Measurements from ENCODE around the gene CA7. TPM values are rescaled to one million over a fixed set of nuclear protein-coding genes. Genes with fewer than 3 reads are reported as not detected.

Gene CA7
- total RNA-seq, 1 donor from 2014 or later: not detected

DNA sequence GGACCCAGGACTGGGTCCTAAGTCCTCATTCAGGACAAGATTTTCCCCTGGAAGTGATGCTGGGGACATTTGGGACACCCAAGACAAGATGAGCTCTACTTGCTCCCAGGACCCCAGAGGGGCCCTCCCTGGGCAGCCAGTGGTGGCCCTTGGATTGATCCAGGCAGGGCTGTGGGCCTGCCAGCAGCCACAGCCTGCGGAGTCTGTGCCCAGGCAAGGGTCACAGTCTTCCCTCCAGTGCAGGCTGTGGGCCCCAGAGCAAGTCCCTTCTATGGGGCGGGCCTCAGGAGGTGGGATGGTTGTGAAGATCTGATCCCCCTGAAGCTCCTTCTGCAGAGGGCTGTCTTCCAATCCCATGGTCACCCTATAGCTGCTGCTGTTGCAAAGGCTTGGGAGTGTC lies 12.6 kb downstream of the CA7 start:
- Mint-ChIP-seq H3K4me1 (peaks cover 8% of the 10 kb centered on the region), H3K9me3 (no peaks in the 10 kb centered on the region), H3K4me3 (no peak overlapping the region), H3K27ac (no peak overlapping the region), H3K27me3 (ENCODE audit: low read depth) (no peaks in the 10 kb centered on the region), H3K36me3 (no peaks in the 10 kb centered on the region)
- no peak for DNase-seq (ENCODE audit: low spot score in 2 of 2, unreplicated experiment in 2 of 2)
- TF ChIP-seq, protein P1, sequence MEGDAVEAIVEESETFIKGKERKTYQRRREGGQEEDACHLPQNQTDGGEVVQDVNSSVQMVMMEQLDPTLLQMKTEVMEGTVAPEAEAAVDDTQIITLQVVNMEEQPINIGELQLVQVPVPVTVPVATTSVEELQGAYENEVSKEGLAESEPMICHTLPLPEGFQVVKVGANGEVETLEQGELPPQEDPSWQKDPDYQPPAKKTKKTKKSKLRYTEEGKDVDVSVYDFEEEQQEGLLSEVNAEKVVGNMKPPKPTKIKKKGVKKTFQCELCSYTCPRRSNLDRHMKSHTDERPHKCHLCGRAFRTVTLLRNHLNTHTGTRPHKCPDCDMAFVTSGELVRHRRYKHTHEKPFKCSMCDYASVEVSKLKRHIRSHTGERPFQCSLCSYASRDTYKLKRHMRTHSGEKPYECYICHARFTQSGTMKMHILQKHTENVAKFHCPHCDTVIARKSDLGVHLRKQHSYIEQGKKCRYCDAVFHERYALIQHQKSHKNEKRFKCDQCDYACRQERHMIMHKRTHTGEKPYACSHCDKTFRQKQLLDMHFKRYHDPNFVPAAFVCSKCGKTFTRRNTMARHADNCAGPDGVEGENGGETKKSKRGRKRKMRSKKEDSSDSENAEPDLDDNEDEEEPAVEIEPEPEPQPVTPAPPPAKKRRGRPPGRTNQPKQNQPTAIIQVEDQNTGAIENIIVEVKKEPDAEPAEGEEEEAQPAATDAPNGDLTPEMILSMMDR (IDR thresholded peaks at IDR 0.05; ENCODE audit: unreplicated experiment): no peak

DNA sequence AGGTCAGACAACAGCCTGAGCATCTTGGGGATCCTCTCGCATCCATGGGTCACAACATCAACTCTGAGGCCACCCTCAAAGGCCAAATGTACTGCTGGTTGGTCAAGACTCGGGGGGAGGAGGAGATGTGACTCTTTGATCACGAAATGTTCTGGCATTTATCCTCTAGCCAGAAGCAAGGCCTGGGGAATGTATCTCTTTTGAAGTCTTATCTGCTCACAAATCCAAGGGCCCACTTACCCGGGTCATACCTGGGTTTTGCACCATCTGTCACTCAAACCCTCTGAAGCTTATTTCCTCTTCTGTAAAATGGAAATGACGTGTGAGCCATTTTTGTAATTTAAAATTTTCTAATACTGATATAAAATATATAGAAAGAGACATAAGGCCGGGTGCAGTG lies 13.2 kb downstream of the CA7 start:
- Mint-ChIP-seq H3K4me3 (no peak overlapping the region), H3K27ac (no peak overlapping the region), H3K36me3 (no peaks in the 10 kb centered on the region), H3K27me3 (ENCODE audit: low read depth) (no peaks in the 10 kb centered on the region), H3K9me3 (no peaks in the 10 kb centered on the region), H3K4me1 (peaks cover 8% of the 10 kb centered on the region)
- no peak for DNase-seq (ENCODE audit: low spot score in 2 of 2, unreplicated experiment in 2 of 2)
- TF ChIP-seq, protein P1 (IDR thresholded peaks at IDR 0.05; ENCODE audit: unreplicated experiment): no peak

DNA sequence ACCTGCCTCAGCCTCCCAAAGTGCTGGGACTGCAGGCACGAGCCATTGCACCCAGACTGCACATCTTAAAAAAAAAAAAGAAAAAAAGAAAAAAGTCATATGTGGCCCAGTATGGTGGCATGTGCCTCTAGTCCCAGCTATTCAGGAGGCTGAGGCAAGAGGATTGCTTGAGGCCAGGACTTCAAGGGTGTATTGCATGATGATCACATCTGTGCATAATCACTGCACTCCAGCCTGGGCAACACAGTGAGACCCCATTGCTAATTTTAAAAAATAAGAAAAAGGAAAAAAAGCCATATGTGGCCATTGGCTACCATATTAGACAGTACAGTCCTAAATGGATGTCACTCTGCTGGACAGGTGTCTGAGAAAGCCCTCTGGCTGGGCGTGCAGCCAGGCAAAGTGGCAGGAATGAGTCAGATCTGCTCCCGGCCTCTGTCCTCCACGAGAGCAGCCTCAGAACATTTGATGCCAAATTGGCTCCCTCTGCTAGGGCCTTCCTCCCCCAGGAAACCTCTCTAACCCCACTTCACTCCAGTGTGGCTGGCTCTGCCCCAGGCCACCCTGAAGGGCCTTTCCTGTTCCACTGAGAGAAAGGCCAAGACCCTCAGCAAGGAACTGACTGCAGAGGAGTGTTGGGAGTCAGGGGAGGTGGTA lies 14.7 kb downstream of the CA7 start:
- H3K36me3 Mint-ChIP-seq: no peaks in the 10 kb centered on the region
- no peaks in the 10 kb centered on the region for H3K27me3 Mint-ChIP-seq (ENCODE audit: low read depth)
- TF ChIP-seq, protein P1 (IDR thresholded peaks at IDR 0.05; ENCODE audit: unreplicated experiment): no peak
- H3K4me1 Mint-ChIP-seq: peaks cover 8% of the 10 kb centered on the region
- H3K9me3 Mint-ChIP-seq: no peaks in the 10 kb centered on the region
- no peak for DNase-seq (ENCODE audit: low spot score in 2 of 2, unreplicated experiment in 2 of 2)
- no peak overlapping the region for H3K4me3 Mint-ChIP-seq
- H3K27ac Mint-ChIP-seq: no peak overlapping the region

DNA sequence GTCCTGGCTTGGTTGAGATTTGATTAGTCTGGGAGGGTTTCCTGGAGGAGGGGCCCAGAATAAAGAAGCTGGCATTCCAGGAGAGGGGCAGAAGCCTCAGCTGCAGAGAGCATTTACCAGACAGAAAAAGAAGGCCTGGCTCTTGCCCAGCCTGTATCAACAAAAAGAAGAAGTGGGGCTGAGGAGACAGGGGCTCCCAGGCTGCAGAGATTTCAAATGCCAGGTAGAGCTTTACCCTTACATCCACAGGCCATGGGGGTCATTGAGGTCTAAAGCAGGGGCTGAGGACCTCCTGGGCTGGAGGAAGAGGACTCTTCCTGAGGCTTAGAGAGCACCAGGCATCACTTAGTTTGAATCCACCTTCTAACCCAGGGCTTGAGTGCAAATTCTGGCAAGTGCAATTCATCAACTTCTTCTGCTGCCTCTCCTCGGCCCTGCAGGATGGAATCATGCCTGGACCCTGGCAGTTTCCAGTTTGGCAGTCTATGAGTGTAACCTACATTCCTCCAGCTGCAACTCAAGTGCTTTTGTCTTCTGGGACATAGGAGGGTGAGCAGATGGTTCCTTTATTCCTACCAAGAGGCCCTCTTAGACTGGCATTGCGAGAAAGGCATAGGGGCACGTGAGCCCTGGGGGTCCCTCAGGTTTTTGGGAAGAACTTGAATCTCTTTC lies 15.3 kb downstream of the CA7 start:
- Mint-ChIP-seq H3K4me1 (peaks cover 8% of the 10 kb centered on the region), H3K27me3 (ENCODE audit: low read depth) (no peaks in the 10 kb centered on the region), H3K36me3 (no peaks in the 10 kb centered on the region), H3K4me3 (no peak overlapping the region), H3K27ac (no peak overlapping the region), H3K9me3 (no peaks in the 10 kb centered on the region)
- TF ChIP-seq, protein P1 (IDR thresholded peaks at IDR 0.05; ENCODE audit: unreplicated experiment): no peak
- DNase-seq (ENCODE audit: low spot score in 2 of 2, unreplicated experiment in 2 of 2): no peak

DNA sequence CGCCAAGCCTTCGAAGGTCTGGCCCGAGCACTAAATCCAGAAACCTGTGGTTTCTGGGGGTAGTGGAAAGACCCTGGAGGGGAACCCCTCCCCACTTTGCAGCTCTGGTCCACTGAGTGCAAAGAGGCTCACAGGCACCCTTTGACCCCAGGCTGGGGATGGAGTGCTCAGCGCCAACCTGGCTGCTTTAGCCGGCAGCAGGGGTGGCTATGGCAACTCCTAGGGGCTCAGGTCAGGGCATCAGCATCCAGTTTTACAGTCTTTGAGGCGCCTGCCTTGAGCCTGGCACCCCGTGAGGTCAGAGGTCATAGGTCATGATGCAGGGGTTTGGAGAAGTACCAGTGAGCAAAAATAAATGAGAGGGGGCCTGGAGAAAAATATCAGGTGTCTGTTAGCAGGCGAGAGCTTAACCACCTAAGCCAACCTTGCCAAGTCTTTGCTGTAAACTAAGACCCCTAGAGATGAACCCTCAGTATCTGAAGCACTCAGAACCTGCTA lies 17.9 kb downstream of the CA7 start:
- TF ChIP-seq, protein P1 (IDR thresholded peaks at IDR 0.05; ENCODE audit: unreplicated experiment): no peak
- Mint-ChIP-seq H3K27me3 (ENCODE audit: low read depth) (no peaks in the 10 kb centered on the region), H3K36me3 (no peaks in the 10 kb centered on the region), H3K27ac (no peak overlapping the region), H3K9me3 (no peaks in the 10 kb centered on the region), H3K4me3 (no peak overlapping the region), H3K4me1 (peaks cover 7% of the 10 kb centered on the region)
- DNase-seq (ENCODE audit: low spot score in 2 of 2, unreplicated experiment in 2 of 2): no peak
